Measurements from ENCODE around the gene FAF1.

- TF ChIP-seq CTCF (IDR thresholded peaks at IDR 0.05) (no peak), POLR2A (IDR thresholded peaks at IDR 0.05) (no peak)
Observed at GRCh38 chr1:50441183-50441582, 518.9 kb downstream of the FAF1 start.

Data from ovary (tissue), 3 donors.